NCI-H2107 treated with DMSO at 0.1 percent for 48 hours (cell line): ENCODE data around the gene TOR1A.
A peak's percentile ranks its signal among the peaks of the same experiment; 100 is the strongest.
"Not testable (repeated sequence)": the region's sequence is repeated elsewhere in the genome, so short reads cannot be mapped to it uniquely, and the experiment has no call there.

Experiments used
- DNase-seq: peaks from one replicate; lab custom pipeline; 2025; ENCODE audit not compliant: unreplicated experiment; lab: John Stamatoyannopoulos, UW

The TOR1A gene

DNA sequence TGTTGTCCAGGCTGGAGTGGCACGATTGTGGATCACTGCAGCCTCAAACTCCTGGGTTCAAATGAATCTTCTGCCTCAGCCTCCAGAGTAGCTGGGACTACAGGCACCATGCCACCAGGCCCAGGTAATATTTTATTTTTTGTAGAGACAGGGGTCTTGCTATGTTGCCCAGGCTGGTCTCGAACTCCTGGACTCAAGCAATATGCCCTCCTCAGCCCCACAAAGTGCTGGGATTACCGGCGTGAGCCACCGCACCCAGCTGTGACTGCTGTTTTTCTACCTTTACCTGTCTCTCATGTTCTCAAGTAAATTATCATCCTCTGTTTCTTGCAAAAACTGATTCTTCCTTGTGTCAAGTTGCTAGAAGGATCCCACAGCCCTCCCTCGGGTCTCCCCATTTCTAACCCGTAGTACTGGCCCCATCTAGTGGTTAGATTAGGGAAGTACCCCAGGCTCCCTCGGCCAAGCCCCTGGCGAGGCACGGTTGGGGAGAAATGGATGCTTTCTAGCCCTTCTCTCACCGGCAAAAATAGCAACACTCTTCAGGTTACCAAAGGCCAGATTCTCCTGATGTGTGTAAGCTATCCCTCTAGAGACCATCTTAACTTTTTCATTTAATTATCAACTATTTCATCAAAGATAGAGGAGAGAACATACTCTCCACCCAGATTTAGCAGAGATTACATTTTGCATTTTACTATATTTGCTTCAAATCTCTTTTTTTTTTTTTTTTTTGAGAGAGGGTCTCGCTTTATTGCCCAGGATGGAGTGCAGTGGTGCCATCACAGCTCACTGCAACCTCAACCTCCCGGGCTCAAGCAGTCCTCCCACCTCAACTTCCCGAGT lies 40.2 kb downstream of the TOR1A start:
- peak; percentile 12 for DNase-seq

DNA sequence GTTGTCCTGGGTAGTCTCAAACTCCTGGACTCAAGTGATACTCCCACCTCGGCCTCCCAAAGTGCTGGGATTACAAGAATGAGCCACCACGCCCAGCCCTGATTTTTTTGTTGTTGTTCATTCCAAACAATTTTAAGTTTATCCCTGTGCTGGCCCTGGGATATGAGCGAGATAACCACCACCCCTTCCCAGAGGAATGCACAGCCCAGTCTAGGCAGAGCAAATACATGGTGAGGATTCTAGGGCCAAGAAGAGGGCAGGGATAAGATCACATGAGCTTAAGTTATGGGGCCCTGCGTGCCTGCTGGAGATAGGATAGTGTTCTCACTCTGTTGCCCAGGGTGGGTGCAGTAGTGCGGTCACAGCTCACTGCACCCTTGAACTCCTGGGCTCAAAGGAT lies 42.0 kb downstream of the TOR1A start:
- DNase-seq, result no peak

GRCh38 chr9:129781131-129781530 lies 42.8 kb downstream of the TOR1A start:
- DNase-seq, result no peak

GRCh38 chr9:129779560-129780190 lies 44.3 kb downstream of the TOR1A start:
- no peak for DNase-seq

GRCh38 chr9:129778469-129778868 lies 45.5 kb downstream of the TOR1A start:
- no peak for DNase-seq

- no peak for DNase-seq
Measured at GRCh38 chr9:129777769-129778130, 46.2 kb downstream of the TOR1A start.

DNA sequence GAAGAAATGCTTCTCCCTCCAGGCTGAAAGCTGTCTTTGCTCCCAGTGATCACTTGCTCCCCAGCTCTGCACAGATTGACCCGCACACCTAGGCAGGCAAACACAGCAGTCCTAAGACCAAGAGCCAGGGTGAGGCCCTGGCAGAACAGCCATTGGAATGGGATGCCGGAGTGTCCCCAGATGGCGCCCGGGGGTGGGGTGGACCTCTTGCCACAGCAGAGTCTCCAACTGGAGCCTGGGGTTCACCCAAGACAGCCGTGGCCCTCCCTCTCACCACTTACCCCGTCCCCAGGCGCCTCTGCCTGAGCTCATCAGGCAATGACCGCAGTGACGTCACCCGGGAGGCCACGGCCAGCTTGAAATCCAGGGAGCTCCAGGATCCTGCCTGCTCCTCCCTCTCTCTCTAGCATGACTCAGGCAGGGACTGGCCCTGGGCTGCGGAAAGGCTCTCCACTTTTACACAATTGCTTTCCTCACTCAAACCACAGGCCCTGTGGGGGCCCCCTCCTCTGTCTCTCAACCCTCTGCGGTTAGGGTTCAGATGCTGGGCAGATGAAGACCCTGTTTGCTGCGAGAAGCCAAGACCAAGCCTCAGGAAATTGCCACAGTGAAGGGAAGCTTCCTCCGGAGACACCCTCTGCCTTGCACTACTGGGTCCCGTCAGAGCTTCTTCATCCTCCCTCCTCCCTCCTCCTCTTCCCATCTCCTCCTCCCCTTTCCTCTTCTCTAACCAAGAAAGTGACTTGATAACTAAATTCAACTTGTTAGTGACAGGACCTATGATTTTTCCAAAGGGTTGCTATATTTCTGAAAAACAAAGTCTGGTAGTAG lies 46.8 kb downstream of the TOR1A start:
- peak; percentile 55 for DNase-seq

DNA sequence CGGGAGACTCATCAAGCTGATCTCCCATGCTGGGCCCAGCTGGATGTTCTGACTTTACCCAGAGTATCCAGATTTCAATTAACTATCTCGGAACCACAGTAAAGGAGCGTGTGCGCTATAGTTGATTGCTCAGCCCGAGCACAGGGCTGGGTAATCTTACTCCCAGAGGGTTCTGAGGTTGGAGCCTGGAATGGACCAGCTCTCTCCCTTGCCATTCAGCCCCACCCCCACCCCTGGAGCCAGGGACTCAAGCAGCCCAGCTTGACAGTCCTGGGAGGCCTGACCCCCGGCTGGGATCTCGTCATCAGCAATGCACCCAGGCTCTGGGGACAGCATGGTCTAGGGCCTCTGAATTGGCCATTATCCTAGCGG lies 47.4 kb downstream of the TOR1A start:
- DNase-seq, result no peak

DNA sequence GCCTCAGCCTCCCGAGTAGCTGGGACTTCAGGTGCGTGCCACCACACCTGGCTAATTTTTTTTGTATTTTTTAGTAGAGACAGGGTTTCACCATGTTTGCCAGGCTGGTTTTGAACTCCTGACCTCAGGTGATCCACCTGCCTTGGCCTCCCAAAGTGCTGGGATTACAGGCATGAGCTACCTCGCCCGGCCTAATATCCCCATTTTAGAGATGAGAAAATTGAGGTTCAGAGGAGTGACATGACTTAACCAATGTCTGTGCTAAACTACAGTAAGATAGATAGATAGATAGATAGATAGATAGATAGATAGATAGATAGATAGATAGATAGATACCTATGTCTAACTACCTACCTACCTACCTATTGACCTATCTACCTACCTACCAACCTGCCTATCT lies 47.8 kb downstream of the TOR1A start:
- not testable (repeated sequence) for DNase-seq

GRCh38 chr9:129775448-129775798 lies 48.5 kb downstream of the TOR1A start:
- DNase-seq, result no peak

GRCh38 chr9:129774791-129775447 lies 49.0 kb downstream of the TOR1A start:
- no peak for DNase-seq

DNA sequence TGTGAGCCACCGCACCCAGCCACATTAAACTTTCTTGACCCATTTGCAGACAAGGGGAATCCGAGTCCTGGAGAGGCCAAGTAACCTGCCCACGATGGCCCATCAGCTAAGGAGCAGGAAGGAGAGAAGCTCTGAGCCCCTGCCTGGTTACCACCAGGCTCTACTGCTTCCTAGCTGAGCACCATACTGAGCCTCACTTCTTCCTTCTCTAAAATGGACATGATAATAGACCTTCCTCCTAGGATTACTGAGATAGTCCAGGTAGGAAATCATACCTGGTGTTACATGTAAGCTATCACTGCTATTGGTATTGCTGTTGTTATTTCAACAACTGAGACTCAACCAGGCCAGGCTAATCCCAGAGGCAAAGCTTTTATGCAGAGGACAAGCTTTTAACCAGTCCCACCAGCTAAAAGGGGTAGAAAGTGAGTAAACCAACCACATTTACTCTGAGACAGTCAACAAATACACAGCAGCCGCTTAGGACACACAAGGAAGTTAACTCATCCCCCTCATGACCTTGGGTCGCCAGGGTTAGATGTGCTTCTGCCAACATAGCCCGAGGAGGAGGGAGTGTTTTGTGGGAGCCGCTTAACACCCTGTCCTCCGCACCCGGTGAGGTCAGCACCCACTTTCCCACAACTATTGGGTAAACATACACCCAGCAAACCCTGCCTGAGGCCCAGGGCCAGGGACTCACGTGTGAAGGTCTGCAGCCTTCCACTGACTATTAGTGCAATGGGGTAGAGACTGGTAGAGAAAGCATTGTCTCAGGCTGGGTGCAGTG lies 50.5 kb downstream of the TOR1A start:
- no peak for DNase-seq

DNA sequence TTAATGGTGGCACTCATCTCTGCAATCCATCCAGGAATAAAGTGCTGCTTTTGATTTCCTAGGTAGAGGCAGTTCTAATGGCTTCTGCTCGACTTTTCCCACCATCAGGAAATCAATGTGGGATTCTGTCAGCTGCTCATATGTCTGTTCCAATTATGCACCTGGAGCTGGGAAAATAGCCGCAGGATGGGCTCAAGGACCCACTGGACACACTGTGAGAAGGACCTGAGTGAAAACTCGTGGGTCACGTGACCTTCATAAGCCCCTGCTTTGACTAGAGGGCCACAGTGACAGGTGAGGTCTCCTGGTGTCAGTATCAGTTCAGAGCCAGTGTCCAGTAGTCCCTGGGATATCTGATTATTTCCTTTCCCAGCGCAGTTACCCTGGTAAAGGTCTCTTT lies 53.2 kb downstream of the TOR1A start:
- DNase-seq, result no peak

GRCh38 chr9:129769669-129770068 lies 54.3 kb downstream of the TOR1A start:
- no peak for DNase-seq

- no peak for DNase-seq
Measured at GRCh38 chr9:129768486-129768885, 55.5 kb downstream of the TOR1A start.

- DNase-seq, result no peak
Measured at GRCh38 chr9:129765764-129766317, 58.1 kb downstream of the TOR1A start.

GRCh38 chr9:129762985-129763926 lies 60.7 kb downstream of the TOR1A start:
- no peak for DNase-seq
